ENCODE results near the gene MTG2.

The MTG2 gene

DNA sequence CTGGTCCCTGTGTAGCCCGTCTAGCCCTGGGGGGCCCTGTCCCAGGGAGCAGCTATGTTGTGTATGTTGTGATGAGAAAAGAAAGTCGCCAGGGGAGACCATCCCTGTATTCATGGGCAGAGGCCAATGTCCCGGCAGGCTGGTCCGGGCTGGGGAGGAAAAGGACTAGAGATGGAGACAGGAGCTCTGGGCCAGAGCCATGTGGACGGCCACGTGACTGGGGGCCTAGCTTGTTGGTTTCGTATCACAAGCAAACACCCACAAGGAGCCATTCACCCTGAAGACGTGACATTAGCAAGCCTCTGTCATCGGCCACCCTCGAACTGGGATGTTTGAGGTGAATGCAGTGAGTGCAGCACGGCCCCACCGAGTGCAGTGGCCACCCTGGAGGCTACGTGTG, 40.1 kb downstream of the MTG2 start:
- no peak for FAIRE-seq

DNA sequence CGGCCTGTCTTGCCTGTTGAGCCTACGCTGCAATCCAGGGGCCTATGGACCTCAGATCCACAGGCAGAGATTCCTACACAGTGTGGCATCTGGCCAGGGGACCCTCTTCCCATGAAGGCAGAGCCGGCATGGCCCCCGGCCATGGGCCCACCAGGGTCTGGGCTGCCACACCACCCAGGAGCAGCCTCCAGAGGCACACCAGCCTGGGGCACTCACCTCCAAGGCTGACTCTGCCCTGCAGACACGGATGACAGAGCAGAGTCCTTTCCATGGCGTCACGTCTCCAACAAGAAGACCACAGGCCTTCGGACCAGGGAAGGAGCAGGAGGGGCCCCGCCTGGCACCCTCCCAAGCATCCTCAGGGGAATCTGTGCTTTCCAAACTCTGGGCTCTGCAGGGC, 40.7 kb downstream of the MTG2 start:
- FAIRE-seq, result no peak

DNA sequence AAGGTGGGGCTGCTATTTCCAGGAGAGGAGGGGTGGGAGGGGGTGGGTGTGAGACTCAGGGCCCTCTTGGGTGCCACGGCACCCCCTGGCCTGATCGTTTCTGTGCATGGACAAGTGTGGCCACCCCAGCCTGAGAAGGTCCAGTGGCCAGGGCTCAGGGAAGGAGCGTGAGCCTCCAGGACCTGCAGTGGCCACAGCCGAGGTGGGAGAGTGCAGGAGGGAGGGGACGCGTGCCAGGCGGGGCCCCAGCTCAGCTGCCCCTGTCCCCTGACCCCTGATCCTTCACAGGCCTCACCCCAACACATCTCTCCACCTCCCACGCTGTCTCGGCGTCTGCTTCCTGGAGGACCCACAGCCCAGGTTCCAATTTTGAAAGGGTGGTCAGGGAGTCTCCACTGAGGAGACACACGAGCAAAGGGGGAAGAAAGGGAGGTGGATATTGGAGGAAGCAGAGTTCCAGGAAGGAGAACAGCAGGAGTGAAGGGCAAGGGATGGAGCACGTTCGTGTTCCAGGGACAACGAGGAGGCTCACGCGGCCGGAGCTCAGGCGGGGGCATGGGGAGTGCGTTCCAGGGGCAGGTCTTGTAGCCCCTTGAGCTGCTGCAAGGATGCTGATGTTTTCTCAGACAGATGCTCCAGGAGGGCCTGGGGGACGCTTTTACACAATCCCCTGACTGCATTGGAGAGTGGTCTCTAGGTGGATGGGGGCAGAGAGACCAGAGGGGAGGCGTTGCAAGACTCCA, 41.5 kb downstream of the MTG2 start:
- no peak for FAIRE-seq

DNA sequence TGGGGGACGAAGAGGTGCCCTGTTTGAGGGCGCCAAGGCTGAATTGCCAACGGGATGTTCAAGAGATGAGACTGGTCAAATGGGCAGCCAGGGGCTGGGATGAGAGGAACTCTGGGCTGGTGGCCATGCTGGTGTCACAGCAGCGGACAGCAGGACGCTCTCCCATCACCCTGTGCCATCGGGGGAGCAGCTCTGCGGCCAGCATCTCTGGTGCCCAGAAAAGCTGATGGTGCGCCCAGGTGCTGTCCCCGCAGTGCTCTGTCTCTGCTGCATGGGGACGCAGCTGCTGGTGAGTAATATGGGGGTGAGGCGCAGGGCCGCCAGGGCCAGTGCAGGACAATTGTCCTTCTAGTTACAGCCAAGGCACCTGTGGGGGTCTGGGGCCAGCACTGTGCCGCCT, 42.2 kb downstream of the MTG2 start:
- FAIRE-seq, result no peak

GRCh38 chr20:62225820-62226635, 43.2 kb downstream of the MTG2 start:
- no peak for FAIRE-seq

DNA sequence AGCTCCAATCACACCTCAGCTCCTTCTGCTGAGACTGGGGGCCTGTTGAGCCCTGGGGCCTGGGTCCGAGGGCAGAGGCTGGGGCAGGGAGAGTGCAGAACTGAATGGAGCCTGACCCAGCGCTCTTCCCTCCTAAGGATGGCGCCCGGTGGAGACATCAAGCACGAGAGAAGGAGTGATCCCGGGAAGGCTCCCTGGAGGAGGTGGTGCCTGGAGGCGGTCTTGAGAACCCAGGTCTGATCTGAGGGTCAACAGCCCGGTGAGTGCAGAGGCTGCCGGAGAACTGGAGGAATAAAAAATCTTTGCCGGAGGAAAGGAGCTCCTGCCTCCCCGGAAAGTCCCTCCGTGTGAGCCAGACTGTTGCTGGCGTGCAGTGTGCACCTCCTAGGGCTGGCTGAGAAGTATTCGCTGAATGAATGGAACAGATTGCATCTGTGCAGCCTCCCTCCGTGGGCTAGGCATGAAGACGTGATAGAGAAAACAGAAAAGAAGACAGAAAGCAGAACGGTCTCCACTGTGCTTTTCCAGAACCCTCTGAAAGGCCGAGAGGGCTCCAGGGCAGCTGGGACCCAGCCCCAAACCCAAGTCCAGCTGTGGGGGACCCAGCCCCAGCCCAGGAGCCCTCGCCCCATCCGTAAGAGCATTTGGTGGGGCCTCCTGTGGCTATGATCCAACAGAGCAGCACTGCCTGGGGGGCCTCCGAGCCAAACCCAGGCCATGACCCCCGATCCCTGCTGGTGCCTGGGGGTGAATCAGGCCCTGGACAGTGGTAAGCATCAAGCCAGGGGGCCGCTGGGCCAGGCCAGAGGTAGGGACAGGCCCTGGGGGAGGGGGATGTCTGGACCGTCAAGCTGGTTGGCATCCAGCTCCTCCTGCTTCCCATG, 44.1 kb downstream of the MTG2 start:
- FAIRE-seq, result no peak

GRCh38 chr20:62227591-62227976, 44.8 kb downstream of the MTG2 start:
- no peak for FAIRE-seq

DNA sequence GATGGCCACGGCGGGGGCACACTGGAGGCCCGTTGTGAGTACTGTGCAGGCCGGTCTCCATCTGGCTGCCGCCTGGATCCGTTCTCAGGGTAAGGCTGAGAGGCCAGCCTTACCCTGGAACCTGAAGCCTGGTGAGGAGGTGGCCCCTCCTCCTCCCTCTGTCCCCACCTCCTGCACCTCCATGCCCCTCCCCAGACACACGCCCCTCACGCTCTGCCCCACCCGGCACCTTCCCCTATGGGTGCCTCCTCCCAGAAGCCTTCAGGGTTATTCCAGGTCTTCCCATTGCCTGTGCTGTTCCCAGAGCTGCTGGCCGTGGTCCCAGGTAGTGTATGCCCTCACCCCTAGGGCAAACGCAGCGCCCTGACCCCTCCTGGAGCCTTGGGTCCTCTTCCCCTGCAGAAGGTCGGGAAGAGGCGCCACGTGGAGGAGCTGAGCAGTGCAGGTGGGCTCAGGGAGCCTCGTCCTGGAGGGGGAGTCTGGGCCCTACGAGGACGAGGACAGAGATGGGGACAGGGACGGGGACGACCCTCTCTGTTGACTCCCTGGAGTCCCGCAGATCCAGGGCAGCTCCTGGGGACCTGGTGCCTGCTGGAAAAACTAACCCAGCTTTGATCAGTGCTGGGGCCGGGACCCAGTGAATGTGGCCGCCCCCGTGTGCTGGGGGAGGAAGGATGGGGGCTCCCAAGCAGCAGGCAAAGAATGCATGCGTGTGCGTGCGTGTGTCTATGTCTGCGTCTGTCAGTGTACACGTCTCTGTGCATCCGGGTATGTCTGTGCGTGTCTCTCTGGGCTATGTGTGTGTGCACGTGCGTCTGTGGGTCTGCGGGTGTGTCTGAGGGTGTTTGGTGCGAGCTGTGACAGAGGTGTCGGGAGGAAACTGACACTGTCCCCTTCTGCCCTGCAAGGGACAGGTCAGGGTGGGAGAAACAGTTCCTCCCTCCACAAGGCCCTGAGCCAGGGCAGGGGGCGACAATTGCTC, 45.4 kb downstream of the MTG2 start:
- FAIRE-seq, result no peak

GRCh38 chr20:62228982-62229545, 46.2 kb downstream of the MTG2 start:
- FAIRE-seq, result no peak

- FAIRE-seq, result no peak
Measured at GRCh38 chr20:62229667-62230066, 46.8 kb downstream of the MTG2 start.

GRCh38 chr20:62230276-62230675, 47.4 kb downstream of the MTG2 start:
- FAIRE-seq, result no peak

DNA sequence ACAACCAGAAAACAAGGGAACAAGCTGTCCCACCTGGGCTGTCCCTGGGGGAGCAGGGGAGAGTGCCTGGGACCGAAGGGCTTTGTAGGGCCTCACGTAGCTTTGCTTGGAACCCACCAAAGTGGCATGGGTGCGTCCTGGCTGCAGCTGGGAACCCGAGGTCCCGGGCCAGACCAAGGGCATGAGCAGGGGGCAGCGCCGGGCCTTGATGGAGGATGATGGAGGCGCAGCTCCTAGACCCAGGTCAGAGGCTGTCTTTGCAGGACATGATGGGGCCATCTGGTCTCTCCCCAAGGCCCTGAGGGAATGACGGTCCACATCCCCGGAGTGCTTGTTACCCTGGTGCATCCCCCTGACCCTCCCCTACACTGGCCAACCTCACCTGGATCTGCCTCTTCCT, 47.9 kb downstream of the MTG2 start:
- FAIRE-seq, result no peak

GRCh38 chr20:62231292-62231691, 48.5 kb downstream of the MTG2 start:
- no peak for FAIRE-seq

DNA sequence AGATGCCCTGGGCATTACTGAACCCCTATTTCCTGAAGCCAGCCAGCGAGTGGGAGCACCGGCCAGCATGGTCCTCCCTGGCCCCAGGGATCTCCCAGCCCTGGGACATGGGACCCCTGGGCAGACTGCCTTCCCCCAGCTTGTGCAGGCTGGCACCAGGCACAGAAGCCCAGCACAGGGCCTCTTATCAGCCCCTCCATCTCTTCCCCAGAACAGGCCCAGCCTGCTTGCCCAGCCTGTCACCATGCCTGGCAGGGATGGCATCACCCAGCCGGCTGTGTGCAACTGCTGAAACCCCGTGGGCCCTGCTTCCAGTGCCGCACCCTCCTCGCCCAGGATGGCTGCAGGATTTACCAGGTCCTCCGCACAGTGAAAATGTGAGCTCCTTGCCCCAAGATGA, 49.4 kb downstream of the MTG2 start:
- no peak for FAIRE-seq

DNA sequence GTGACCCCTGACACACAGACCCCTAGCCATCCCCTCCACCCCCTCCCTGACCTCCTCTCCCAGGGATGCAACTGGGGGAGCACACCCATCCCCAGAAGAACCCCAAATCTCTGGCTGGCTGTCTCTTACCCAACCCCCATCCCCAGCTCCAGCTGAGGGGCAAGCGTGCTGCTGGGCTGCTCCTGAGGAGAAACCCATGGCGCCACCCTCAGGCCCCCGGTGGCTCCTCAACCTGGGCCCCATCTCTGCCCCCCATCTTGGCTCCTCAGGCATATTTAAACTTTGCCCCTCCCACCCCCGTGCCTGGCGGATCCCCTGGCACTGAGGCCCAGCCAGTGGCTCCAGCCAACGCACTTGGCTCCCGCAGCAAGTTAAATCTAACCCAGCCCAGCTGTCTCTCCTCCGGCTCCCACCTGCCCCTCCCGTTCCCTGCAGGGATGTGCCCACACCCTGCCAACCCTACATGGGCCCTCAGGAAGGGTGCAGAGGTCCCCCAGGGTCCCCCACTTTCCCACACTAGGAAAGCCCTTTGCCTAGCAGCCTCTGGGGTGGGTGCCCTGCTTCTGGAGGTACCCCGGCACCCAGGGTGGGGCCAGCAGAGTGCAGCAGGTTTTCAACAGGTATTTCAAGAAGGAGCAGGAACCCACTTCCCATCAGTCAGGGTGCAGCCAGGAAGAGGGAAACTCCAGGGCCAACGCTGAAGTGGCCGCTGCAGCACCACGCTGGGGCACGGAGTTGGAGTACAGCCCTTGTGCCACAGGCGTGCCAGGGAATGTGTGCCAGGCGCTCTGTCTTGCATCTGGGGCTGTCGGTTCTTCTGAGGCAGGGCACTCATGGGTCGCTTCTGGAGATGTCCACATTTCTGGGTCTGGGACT, 50.2 kb downstream of the MTG2 start:
- no peak for FAIRE-seq

GRCh38 chr20:62233684-62234083, 50.9 kb downstream of the MTG2 start:
- FAIRE-seq, result no peak

DNA sequence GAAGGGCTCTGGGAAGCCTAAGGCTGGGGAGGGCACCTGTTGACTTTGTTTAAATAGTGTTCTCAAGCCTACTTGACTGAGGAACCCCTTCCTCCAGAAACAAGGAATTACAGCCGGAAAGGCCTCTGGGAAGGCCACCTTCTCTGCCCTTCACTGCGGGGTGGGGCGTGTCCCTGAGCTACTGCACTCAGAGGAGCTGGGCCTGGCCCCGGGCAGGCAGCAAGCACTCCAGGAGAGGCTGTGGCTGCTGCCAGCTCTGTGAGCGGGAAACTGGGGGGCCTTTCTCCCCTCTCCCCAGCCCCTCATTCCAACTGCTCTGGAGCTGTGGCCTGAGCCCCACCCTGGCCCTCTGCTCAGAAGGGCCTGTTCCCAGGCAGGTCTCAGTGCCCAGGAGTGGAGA, 51.5 kb downstream of the MTG2 start:
- no peak for FAIRE-seq

DNA sequence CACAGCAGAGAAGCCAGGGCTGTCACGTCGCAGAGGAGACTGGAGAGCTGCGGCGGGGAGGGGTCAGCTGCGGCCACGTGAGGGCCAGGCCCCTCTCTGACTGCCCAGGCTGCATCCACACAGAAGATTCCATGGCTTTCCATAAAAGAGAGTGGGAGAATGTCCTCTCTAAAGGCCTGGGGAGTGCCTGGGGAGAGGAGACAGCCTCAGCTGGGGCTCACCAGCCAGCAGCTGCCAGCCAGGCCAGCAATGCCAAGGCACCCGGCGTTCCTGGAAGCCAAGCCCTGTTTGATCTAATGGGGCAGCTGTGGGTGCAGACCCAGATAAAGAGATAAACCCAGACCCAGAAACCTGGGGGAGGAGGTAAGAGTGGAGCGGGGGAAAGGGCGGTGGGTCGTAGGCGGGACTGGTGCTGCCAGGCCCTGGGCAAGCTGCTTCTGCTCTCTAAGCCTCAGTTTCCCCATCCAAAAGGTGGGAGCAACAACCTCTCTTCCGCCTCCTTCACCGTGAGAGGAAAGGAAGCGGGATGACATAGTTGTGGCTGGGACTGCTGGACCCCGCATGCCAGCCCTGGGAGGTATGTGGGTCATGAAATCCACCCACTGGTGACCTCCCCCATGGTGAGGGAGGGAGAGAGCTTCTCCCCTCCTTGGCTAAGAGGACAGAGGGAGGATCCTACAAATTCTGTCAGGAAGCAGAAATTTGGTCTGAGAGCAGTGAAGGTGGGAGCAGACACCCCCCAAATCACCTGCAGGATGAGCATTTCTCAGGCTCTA, 52.4 kb downstream of the MTG2 start:
- no peak for FAIRE-seq

- FAIRE-seq, result no peak
Measured at GRCh38 chr20:62235777-62236157, 52.9 kb downstream of the MTG2 start.

DNA sequence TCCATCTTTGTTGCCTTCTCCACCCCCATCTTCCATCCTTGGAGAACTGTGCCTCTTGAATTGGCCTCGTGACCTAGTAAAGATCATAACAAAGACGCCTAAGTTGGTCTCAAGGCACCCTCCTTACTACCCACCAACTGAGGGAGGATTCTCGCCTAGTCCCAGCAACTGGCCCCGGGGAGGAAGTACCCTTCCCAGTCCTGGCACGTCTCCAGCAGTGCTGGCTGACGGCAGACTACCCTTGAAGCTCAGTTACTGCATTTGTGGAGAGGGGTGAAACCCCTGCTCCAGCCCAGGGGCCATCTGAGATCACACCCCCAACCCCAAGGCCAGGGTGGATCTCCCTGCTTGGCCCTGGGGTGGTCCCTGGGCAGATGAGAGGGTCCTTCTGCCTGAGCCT, 53.4 kb downstream of the MTG2 start:
- no peak for FAIRE-seq
